Neural crest cell (in vitro differentiated cells): ENCODE measurements around the gene ACOT13. TPM values are rescaled to one million over a fixed set of nuclear protein-coding genes. Genes with fewer than 3 reads are reported as not detected.
"Not testable (repeated sequence)": the region's sequence is repeated elsewhere in the genome, so short reads cannot be mapped to it uniquely, and the experiment has no call there.

Source experiments
- DNase-seq: peaks from one replicate; pipeline ENCODE4 v3.0.0; 2021; ENCODE audit warnings: low read depth, mixed read lengths, low spot score
- H3K27ac Mint-ChIP-seq: one replicate; pipeline ENCODE4 v1.8.0; 2021; ENCODE audit warnings: mild to moderate bottlenecking, mixed read lengths; ENCODE audit not compliant: unreplicated experiment
- H3K27me3 Mint-ChIP-seq: 2 replicates; pipeline ENCODE4 v1.8.0; 2021; ENCODE audit warnings: low read depth, mild to moderate bottlenecking, mixed read lengths
- H3K36me3 Mint-ChIP-seq: 2 replicates; pipeline ENCODE4 v1.8.0; 2021; ENCODE audit warnings: low read depth, mild to moderate bottlenecking, mixed read lengths
- H3K4me1 Mint-ChIP-seq: 2 replicates; pipeline ENCODE4 v1.8.0; 2021; ENCODE audit warnings: mixed read lengths
- H3K4me3 Mint-ChIP-seq: one replicate; pipeline ENCODE4 v1.8.0; 2021; ENCODE audit warnings: mild to moderate bottlenecking, mixed read lengths
- H3K9me3 Mint-ChIP-seq: 2 replicates; pipeline ENCODE4 v1.8.0; 2021; ENCODE audit warnings: mixed read lengths
- total RNA-seq: library from RNA; stranded (reverse); gene quantifications from 2 replicates; pipeline ENCODE4 v1.2.1, GENCODE V29; 2021
- TF ChIP-seq, protein P1 (sequence below): fragments of 200-600 bp; sonication (generic); conservative IDR thresholded peaks from 2 replicates; pipeline ENCODE4 v1.5.0; 2021; ENCODE audit warnings: antibody characterized with exemption, mild to moderate bottlenecking

Gene ACOT13
- total RNA-seq, 1 donor from 2014 or later, result 27.4 TPM

DNA sequence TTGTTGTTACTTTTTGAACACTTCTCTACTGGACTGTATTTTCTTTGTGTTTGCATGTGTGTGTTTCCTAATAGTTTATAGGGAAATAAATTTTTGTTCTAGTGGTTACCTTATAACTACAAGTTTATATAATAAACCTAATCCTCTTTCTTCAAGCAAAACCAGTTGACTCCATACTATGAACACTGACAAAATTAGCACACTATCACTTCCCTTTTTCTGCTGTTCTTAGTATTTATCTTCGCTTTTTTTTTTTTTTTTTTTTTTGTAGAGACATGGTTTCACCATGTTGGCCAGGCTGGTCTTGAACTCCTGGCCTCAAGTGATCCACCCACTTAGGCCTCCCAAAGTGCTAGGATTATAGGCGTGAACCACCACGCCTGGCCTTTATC lies 77.1 kb downstream of the ACOT13 start:
- Mint-ChIP-seq H3K4me1 (no peaks in the 10 kb centered on the region), H3K4me3 (no peak overlapping the region), H3K27ac (no peak overlapping the region), H3K9me3 (no peaks in the 10 kb centered on the region), H3K36me3 (no peaks in the 10 kb centered on the region), H3K27me3 (no peaks in the 10 kb centered on the region)
- DNase-seq, result no peak
- TF ChIP-seq, protein P1, sequence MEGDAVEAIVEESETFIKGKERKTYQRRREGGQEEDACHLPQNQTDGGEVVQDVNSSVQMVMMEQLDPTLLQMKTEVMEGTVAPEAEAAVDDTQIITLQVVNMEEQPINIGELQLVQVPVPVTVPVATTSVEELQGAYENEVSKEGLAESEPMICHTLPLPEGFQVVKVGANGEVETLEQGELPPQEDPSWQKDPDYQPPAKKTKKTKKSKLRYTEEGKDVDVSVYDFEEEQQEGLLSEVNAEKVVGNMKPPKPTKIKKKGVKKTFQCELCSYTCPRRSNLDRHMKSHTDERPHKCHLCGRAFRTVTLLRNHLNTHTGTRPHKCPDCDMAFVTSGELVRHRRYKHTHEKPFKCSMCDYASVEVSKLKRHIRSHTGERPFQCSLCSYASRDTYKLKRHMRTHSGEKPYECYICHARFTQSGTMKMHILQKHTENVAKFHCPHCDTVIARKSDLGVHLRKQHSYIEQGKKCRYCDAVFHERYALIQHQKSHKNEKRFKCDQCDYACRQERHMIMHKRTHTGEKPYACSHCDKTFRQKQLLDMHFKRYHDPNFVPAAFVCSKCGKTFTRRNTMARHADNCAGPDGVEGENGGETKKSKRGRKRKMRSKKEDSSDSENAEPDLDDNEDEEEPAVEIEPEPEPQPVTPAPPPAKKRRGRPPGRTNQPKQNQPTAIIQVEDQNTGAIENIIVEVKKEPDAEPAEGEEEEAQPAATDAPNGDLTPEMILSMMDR, result no peak

DNA sequence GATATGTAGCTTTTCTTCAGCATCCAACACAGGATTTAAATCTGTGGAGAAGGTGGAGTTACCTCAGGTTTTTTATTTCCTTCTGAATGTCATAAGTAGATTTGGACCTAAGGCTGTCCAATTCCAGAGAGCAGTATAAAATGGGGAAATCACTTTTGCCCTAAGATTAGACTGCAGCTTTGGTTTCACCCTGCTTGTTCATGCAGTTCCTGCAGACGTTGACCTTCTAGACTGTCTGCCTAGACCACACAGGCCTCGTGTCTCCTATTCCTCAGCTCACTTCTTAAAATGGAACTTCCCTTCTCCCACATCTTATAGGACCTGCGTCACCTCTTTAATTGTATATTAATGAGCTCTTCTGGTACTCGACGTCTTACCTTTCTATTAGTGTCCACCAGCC lies 78.0 kb downstream of the ACOT13 start:
- Mint-ChIP-seq H3K27ac (no peak overlapping the region), H3K4me3 (no peak overlapping the region), H3K27me3 (no peaks in the 10 kb centered on the region), H3K9me3 (no peaks in the 10 kb centered on the region), H3K4me1 (no peaks in the 10 kb centered on the region), H3K36me3 (no peaks in the 10 kb centered on the region)
- no peak for DNase-seq
- TF ChIP-seq, protein P1, result no peak

DNA sequence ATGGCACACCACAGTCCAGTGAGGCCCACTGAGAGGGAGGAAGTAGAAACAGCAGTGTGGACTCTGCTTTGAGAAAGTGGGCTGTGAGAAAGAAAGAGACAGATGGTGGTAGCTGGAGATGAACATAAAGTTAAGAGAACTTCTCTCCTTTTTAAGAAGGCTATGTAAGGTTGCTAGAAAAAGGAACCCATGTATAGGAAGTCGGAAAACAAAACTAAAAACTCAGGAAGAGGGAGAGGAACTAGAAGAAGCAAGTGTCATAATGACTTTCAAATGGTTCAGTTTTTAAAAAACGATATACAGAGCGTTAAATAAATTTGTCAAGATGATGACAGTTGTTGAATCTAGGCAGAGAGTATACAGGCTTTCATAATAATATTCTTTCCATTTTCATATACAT lies 82.4 kb downstream of the ACOT13 start:
- Mint-ChIP-seq H3K4me3 (no peak overlapping the region), H3K27me3 (peaks cover 3% of the 10 kb centered on the region), H3K4me1 (no peaks in the 10 kb centered on the region), H3K36me3 (no peaks in the 10 kb centered on the region), H3K9me3 (no peaks in the 10 kb centered on the region), H3K27ac (no peak overlapping the region)
- no peak for DNase-seq
- TF ChIP-seq, protein P1, result no peak

DNA sequence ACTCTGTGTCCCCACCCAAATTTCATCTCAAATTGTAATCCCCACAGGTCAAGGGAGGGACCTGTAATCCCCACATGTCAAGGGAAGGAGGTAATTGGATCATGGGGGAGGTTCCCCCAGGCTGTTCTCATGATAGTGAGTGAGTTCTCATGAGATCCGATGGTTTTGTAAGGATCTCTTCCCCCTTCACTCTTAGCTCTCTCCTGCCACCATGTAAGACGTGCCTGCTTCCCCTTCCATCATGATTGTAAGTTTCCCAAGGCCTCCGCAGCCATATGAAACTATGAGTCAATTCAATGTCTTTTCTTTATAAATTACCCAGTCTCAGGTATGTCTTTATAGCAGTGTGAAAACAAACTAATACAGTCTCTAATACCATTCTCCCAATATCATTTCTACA lies 84.0 kb downstream of the ACOT13 start:
- H3K27me3 Mint-ChIP-seq, H3K9me3 Mint-ChIP-seq, DNase-seq: not testable (repeated sequence)

GRCh38 chr6:24752503-24752902 lies 85.6 kb downstream of the ACOT13 start:
- TF ChIP-seq, protein P1, result no peak

More for the DNA sequence above, 84.0 kb downstream of the ACOT13 start:
- H3K4me1 Mint-ChIP-seq, H3K27ac Mint-ChIP-seq, H3K4me3 Mint-ChIP-seq, H3K36me3 Mint-ChIP-seq: not testable (repeated sequence)

GRCh38 chr6:24752917-24753492 lies 86.1 kb downstream of the ACOT13 start:
- Mint-ChIP-seq H3K27ac (no peak overlapping the region), H3K27me3 (peaks cover 3% of the 10 kb centered on the region), H3K36me3 (no peaks in the 10 kb centered on the region), H3K4me1 (peaks cover 3% of the 10 kb centered on the region), H3K9me3 (no peaks in the 10 kb centered on the region), H3K4me3 (no peak overlapping the region)
- TF ChIP-seq, protein P1, result no peak
- no peak for DNase-seq

More at GRCh38 chr6:24752503-24752902, 85.6 kb downstream of the ACOT13 start:
- DNase-seq, result no peak
- peaks cover 3% of the 10 kb centered on the region for H3K27me3 Mint-ChIP-seq
- no peaks in the 10 kb centered on the region for H3K9me3 Mint-ChIP-seq
- no peak overlapping the region for H3K4me3 Mint-ChIP-seq
- no peak overlapping the region for H3K27ac Mint-ChIP-seq
- H3K4me1 Mint-ChIP-seq, result peaks cover 3% of the 10 kb centered on the region
- no peaks in the 10 kb centered on the region for H3K36me3 Mint-ChIP-seq
